Esophagus squamous epithelium (tissue), 5 donors: ENCODE measurements around the gene PIP4P1. TPM values are rescaled to one million over a fixed set of nuclear protein-coding genes. Genes with fewer than 3 reads are reported as not detected.
A peak's percentile ranks its signal among the peaks of the same experiment; 100 is the strongest.

Experiments
- DNase-seq: peaks from one replicate; lab custom pipeline; 2025; lab: John Stamatoyannopoulos, UW
- H3K27ac ChIP-seq, 4 donors: fragments of 200-600 bp; sonication (generic); one replicate each; pipeline ENCODE4 v1.5.1; 2016 to 2019; ENCODE audit warnings: mild to moderate bottlenecking in 1 of 4
- H3K27me3 ChIP-seq, 4 donors: fragments of 200-600 bp; sonication (generic); 1 replicate in 3 of 4; 2 replicates in 1 of 4; pipeline versions ENCODE4 v1.5.1 to v1.6.0; 2017 to 2021; ENCODE audit warnings: antibody characterized with exemption in 1 of 4
- H3K36me3 ChIP-seq, 3 donors: fragments of 200-600 bp; sonication (generic); one replicate each; pipeline ENCODE4 v1.5.1; 2016 to 2019
- H3K4me1 ChIP-seq, 3 donors: fragments of 200-600 bp; sonication (generic); one replicate each; pipeline ENCODE4 v1.5.1; 2017 to 2019
- H3K4me3 ChIP-seq, 4 donors: fragments of 200-600 bp; sonication (generic); 1 replicate in 3 of 4; 2 replicates in 1 of 4; pipeline ENCODE4 v1.5.1; 2016 to 2019; ENCODE audit warnings: mild to moderate bottlenecking in 2 of 4, moderate library complexity in 1 of 4
- H3K9me3 ChIP-seq, 3 donors: fragments of 200-600 bp; sonication (generic); one replicate each; pipeline ENCODE4 v1.5.1; 2016 to 2019
- POLR2A ChIP-seq, 4 donors: fragments of 450-650 bp; IDR thresholded peaks; one replicate each; pipeline ENCODE4 v1.6.1; 2017; ENCODE audit warnings: antibody characterized with exemption in 4 of 4, mild to moderate bottlenecking in 4 of 4, moderate library complexity in 3 of 4
- WGBS, 2 donors: methylation state at CpG; one replicate each; pipeline ENCODE4 v1.1.5; 2018; 5-methylcytosine and 5-hydroxymethylcytosine counted together
- intact Hi-C: fragments of 100-400 bp; cut with DNase I; formaldehyde crosslinking; loops from one replicate; pipeline ENCODE4 v1.15.0; 2022
- total RNA-seq, 4 donors: library from RNA; depleted of rRNA; stranded (reverse); fragments of >200 nt; gene quantifications; one replicate each; pipeline ENCODE4 v1.1.0, GENCODE V29; 2016
- TF ChIP-seq, protein P1 (sequence below), 6 experiments: fragments of 450-650 bp in 4 of 6; fragments of 200-600 bp in 2 of 6; sonication (generic) in 2 of 6; IDR thresholded peaks; one replicate each; pipeline ENCODE4 v1.5.1; 2016 to 2019; ENCODE audit warnings: antibody characterized with exemption in 6 of 6, mild to moderate bottlenecking in 4 of 6, moderate library complexity in 4 of 6
- donor health status: DM: yes; HTN: yes; CAD: no.

Gene PIP4P1
- total RNA-seq, 4 donors from 2014 or later: 15.8 to 25.7 (median 19.1) TPM

DNA sequence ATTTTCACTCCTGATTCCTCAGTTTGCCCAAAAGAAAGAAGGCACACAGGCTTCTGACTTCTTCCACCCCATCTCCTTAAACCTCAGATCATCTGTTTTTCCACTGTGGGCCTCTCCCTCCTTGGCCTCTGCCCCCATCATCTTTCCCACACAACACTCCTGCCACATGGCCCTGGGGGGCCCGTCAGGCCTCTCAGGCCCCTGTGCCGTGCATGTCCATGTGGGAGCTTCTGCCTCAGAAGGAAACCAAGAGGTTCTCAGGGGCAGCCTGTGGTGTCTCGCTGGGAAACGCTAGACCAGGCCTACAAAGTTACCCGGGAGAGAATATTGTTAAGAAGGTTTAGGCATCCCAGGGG lies 33.2 kb downstream of the PIP4P1 start:
- Histone ChIP-seq H3K27ac (peak overlapping the region in 1 of 4 donors; percentile 17), H3K36me3 (no peaks in the 10 kb centered on the region), H3K9me3 (no peaks in the 10 kb centered on the region), H3K27me3 (no peaks in the 10 kb centered on the region), H3K4me3 (no peak overlapping the region), H3K4me1 (peaks cover 0 to 21% (median 0%) of the 10 kb centered on the region in 3 donors)
- intact Hi-C loops: no loop called here
- DNase-seq: no peak
- 67 to 68% methylated on average over 5 of the region's 5 CpGs for WGBS, 2 donors
- no peak for TF ChIP-seq POLR2A (IDR thresholded peaks at IDR 0.05)
- TF ChIP-seq, protein P1, sequence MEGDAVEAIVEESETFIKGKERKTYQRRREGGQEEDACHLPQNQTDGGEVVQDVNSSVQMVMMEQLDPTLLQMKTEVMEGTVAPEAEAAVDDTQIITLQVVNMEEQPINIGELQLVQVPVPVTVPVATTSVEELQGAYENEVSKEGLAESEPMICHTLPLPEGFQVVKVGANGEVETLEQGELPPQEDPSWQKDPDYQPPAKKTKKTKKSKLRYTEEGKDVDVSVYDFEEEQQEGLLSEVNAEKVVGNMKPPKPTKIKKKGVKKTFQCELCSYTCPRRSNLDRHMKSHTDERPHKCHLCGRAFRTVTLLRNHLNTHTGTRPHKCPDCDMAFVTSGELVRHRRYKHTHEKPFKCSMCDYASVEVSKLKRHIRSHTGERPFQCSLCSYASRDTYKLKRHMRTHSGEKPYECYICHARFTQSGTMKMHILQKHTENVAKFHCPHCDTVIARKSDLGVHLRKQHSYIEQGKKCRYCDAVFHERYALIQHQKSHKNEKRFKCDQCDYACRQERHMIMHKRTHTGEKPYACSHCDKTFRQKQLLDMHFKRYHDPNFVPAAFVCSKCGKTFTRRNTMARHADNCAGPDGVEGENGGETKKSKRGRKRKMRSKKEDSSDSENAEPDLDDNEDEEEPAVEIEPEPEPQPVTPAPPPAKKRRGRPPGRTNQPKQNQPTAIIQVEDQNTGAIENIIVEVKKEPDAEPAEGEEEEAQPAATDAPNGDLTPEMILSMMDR (IDR thresholded peaks at IDR 0.05): no peak

DNA sequence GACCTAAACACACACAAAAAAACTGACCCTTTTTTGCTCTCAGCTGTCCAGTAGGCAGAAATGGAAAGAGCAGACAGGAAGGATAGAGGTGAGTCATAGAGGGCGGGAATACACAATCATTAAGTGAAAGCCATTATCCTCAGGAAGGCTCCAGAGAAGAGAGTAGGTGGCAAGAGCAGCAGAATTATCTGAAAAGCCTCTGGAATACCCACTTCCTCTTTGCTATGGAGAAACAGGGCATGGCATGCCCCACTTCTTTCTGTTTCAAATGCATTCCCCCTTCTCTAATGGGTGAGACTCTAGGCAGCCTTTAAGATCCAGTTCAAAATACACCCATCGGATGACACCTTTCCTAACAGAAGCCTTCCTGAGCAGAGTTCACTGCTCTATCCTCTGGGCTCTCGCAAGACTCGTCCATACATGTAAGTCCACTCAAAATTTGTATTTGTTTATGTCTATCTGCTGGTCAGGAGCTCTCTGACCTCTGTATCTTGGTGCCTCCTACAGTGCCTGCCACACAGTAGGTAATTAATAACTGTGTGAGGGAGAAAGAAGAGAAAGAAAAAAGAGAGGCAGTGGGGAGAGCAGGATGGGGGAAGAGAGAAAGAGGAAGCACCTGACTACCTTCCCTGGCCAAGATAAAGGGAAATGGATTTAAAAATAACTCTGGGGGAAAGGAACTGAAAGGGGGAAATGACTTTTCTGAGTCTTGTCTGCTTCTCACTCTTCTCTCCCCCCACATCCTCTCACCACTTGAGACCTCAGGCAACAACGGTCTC lies 33.8 kb downstream of the PIP4P1 start:
- WGBS, 2 donors: 38 to 61% methylated on average over 5 of the region's 5 CpGs
- H3K4me3 ChIP-seq: no peak overlapping the region
- H3K27me3 ChIP-seq: no peaks in the 10 kb centered on the region
- intact Hi-C loops: no loop called here
- DNase-seq: no peak
- peak overlapping the region in 2 of 4 donors; percentile 29 to 56 for H3K27ac ChIP-seq
- H3K4me1 ChIP-seq: peaks cover 0 to 21% (median 0%) of the 10 kb centered on the region in 3 donors
- H3K36me3 ChIP-seq: no peaks in the 10 kb centered on the region
- TF ChIP-seq POLR2A (IDR thresholded peaks at IDR 0.05): no peak
- TF ChIP-seq, protein P1 (IDR thresholded peaks at IDR 0.05): no peak
- no peaks in the 10 kb centered on the region for H3K9me3 ChIP-seq

DNA sequence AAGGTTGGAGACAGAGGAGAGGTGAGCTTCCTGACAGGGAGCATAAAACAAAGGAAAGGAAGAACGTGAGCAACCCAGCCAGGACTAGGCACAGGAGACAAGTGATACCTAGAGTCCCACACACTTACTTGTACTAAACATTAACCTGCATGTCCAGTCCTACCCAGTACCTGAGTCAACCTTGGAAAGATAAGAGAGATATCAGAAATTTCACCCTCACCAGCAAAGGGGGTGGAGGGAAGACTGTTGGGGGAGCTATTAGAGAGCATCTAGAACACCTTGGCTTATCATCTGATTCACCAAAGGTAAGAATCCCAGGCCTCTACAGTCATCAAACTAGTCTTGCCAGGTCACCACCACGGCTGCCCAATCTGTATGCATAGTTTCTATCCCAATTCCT lies 36.4 kb downstream of the PIP4P1 start:
- Histone ChIP-seq H3K4me1 (peaks cover 0 to 14% (median 0%) of the 10 kb centered on the region in 3 donors), H3K4me3 (no peak overlapping the region), H3K27ac (no peak overlapping the region), H3K9me3 (no peaks in the 10 kb centered on the region), H3K36me3 (no peaks in the 10 kb centered on the region), H3K27me3 (no peaks in the 10 kb centered on the region)
- intact Hi-C loops: no loop called here
- no peak for TF ChIP-seq POLR2A (IDR thresholded peaks at IDR 0.05)
- TF ChIP-seq, protein P1 (IDR thresholded peaks at IDR 0.05): no peak
- WGBS, 2 donors: 19 to 31% methylated on average over 2 of the region's 2 CpGs
- no peak for DNase-seq

DNA sequence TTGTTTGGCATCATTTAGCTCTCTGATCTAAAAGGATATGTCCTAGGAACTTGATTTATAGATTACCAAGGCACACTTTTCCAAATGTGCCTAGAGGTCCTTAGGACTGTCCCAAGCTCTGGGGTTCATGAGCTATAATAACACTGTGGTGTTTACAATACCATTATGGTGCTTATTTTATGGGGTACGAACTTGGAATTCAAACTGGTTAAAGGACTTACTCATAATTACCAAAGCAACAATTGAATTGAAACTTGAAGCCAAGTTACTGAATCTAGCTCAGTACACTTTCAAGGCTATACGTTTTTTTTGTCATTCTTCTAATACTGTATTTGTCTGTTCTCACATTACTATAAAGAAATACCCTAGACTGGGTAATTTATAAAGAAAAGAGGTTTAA lies 38.3 kb downstream of the PIP4P1 start:
- Histone ChIP-seq H3K27me3 (no peaks in the 10 kb centered on the region), H3K9me3 (no peaks in the 10 kb centered on the region), H3K27ac (no peak overlapping the region), H3K4me1 (peaks cover 0 to 6% (median 0%) of the 10 kb centered on the region in 3 donors), H3K36me3 (no peaks in the 10 kb centered on the region), H3K4me3 (no peak overlapping the region)
- no peak for DNase-seq
- intact Hi-C loops: no loop called here
- WGBS, 2 donors: 50 to 57% methylated on average over 1 to 2 of the region's 2 CpGs
- TF ChIP-seq POLR2A (IDR thresholded peaks at IDR 0.05): no peak

DNA sequence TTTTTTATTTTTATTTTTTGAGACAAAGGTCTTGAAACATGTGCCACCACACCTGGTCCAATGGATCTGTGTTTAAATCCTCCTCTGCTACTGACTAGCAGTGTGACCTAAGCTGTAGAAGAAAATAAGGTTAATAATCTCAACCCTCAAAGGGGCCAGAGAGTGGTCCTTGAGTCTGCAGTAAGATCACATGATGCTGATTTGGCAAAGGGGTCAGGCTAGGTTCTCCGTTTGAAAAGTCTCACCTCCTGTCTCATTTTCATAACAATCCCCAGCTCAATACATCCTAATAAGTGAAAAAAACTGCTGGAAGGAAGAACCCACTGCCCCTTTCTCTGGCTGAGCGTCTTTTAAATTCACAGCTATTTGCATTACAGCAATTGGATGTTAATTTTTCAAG lies 40.0 kb downstream of the PIP4P1 start:
- Histone ChIP-seq H3K27me3 (no peaks in the 10 kb centered on the region), H3K9me3 (no peaks in the 10 kb centered on the region), H3K36me3 (no peaks in the 10 kb centered on the region), H3K27ac (no peak overlapping the region), H3K4me3 (no peak overlapping the region), H3K4me1 (peaks cover 0 to under 1% (median 0%) of the 10 kb centered on the region in 3 donors)
- TF ChIP-seq POLR2A (IDR thresholded peaks at IDR 0.05): no peak
- TF ChIP-seq, protein P1 (IDR thresholded peaks at IDR 0.05): no peak
- no peak for DNase-seq
- 41 to 44% methylated on average over 2 of the region's 2 CpGs for WGBS, 2 donors
- intact Hi-C loops: no loop called here
